Activated CD4-positive, alpha-beta T cell treated with anti-CD3 and anti-CD28 coated beads for 1 hour (primary cell): Measurements from ENCODE around the gene MAGIX.
A peak's percentile ranks its signal among the peaks of the same experiment; 100 is the strongest.
"Not testable (repeated sequence)": the region's sequence is repeated elsewhere in the genome, so short reads cannot be mapped to it uniquely, and the experiment has no call there.

Experiments used
- DNase-seq: peaks from one replicate; pipeline ENCODE4 v3.0.0-alpha.2; 2020

The MAGIX gene

GRCh38 chrX:49161632-49162031, 926 bp upstream of the MAGIX start:
- no peak for DNase-seq

GRCh38 chrX:49163555-49164419, 1.2 kb downstream of the MAGIX start:
- peak; percentile 72 for DNase-seq

- DNase-seq = no peak
Observed at GRCh38 chrX:49164589-49165360, 2.2 kb downstream of the MAGIX start.

GRCh38 chrX:49165901-49166881, 3.6 kb downstream of the MAGIX start:
- DNase-seq = peak; percentile 55

GRCh38 chrX:49166914-49167739, 4.6 kb downstream of the MAGIX start:
- peak; percentile 47 for DNase-seq

GRCh38 chrX:49167740-49168108, 5.2 kb downstream of the MAGIX start:
- no peak for DNase-seq

- peak; percentile 74 for DNase-seq
Observed at GRCh38 chrX:49171752-49172279, 9.3 kb downstream of the MAGIX start, which contains the start of gene PLP2. TSS of gene PLP2 (plus strand) at chrX:49171898. CDS start at chrX:49172001, 103 bp downstream.

GRCh38 chrX:49172280-49172780, 9.8 kb downstream of the MAGIX start:
- peak; percentile 47 for DNase-seq

GRCh38 chrX:49173544-49173943, 11.0 kb downstream of the MAGIX start:
- not testable (repeated sequence) for DNase-seq

- DNase-seq = no peak
Observed at GRCh38 chrX:49174723-49175122, 12.2 kb downstream of the MAGIX start.

- no peak for DNase-seq
Observed at GRCh38 chrX:49175435-49176274, 13.1 kb downstream of the MAGIX start.

GRCh38 chrX:49176421-49177326, 14.1 kb downstream of the MAGIX start:
- DNase-seq = no peak

GRCh38 chrX:49177338-49177833, 14.8 kb downstream of the MAGIX start:
- no peak for DNase-seq

GRCh38 chrX:49177873-49178480, 15.4 kb downstream of the MAGIX start:
- no peak for DNase-seq

GRCh38 chrX:49178537-49178936, 16.0 kb downstream of the MAGIX start:
- no peak for DNase-seq

- DNase-seq = no peak
Observed at GRCh38 chrX:49179358-49179757, 16.8 kb downstream of the MAGIX start.

- no peak for DNase-seq
Observed at GRCh38 chrX:49183701-49184281, 21.2 kb downstream of the MAGIX start.
